GM18526 (cell line): Measurements from ENCODE around the gene CDKN2AIP.

Experiments used
- POLR2A ChIP-seq: IDR thresholded peaks from 3 replicates; pipeline ENCODE4 v1.6.1; 2011; ENCODE audit not compliant: insufficient read length; ENCODE audit errors: extremely low read depth

Gene CDKN2AIP

GRCh38 chr4:183458005-183458404 is 13.6 kb downstream of the CDKN2AIP start:
- TF ChIP-seq POLR2A: no peak

DNA sequence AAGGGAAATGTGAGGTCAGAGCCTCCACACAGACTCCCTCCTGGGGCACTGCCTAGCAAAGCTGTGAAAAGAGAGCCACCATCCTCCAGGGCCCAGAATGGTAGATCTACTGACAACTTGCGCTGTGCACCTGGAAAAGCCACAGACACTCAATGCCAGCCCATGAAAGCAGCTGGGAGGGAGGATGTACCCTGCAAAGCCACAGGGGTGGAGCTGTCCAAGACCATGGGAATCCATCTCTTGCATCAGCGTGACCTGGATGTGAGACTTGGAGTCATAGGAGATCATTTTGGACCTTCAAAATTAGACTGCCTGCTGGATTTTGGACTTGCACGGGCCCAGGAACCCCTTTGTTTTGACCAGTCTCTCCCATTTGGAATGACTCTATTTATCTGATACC is 22.8 kb downstream of the CDKN2AIP start:
- TF ChIP-seq POLR2A: no peak

- no peak for TF ChIP-seq POLR2A
Measured at GRCh38 chr4:183468210-183469095, 24.0 kb downstream of the CDKN2AIP start.

- no peak for TF ChIP-seq POLR2A
Measured at GRCh38 chr4:183469285-183469684, 24.8 kb downstream of the CDKN2AIP start.

DNA sequence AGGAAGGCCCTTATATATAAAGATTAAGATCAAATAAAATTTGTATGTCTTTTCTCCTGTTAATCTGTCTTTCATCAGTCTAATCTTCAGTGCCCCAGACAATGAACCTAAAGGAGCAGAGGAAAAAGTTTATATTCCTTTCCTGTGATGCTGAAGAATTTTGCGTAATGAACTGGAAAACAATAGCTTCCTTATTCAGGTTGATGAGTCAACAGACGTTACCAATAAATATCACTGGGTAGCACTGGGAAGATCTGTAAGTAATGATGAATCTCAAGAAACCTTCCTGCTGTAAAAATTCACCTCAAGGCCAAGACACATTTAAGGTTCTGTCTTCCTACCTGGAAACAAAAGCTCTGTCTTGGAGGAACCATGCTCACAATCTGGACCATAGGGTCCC is 25.5 kb downstream of the CDKN2AIP start:
- TF ChIP-seq POLR2A: no peak

DNA sequence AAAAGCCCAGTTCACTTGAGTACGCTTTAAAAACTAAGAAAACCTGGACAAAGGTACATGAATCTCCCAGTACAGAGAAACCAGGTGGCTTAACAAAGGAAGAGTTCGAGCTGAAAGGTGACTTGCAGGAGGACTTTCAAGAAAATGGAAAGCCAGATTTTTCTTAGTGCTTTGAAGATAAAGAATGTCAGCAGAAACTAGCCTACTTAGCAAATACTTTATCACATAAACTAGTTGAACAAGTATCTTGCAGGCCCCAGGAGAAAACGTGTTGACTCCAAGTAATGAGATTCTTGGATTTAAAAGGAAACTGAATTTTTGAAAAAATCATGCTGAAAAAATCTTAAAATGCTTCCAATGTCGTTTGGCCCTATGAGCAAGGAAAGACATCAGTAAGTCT is 26.4 kb downstream of the CDKN2AIP start:
- no peak for TF ChIP-seq POLR2A

GRCh38 chr4:183471946-183472708 is 27.7 kb downstream of the CDKN2AIP start:
- no peak for TF ChIP-seq POLR2A

DNA sequence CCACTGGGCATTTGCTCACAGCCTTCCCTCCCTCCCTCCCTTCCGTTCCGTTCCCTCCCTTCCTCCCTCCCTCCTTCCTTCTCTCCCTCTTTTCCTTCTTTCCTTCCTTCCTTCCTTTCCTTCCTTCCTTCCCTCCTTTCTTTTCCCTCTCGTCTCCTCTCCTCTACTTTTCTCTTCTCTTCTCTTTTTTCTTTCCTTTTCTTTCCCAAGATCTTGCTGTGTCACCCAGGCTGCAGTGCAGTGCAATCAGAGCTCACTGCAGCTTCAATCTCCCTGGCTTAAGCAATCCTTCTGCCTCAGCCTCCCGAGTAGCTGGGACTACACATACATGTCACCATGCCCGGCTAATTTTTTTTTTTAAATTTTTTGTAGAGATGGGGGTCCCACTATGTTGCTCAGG is 33.7 kb downstream of the CDKN2AIP start:
- TF ChIP-seq POLR2A: no peak

DNA sequence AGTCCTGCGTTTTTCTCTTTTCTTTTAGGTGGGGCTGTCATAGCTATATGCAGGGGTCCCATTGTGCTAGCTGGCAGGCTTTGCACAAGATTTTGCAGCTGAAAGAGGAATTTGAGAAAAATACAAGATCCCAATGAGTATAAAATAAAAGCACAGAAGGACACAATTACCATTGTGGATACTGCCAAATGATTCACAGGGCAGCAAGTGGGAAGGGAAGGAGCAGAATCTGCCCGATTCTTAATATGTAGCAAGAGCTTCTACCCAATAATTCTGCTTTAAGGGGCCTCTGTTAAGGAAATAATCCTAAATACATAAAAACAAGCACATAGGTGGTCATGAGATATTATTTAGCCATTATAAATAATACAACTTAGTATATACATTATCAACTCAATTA is 34.5 kb downstream of the CDKN2AIP start:
- no peak for TF ChIP-seq POLR2A

GRCh38 chr4:183483997-183484396 is 39.6 kb downstream of the CDKN2AIP start:
- TF ChIP-seq POLR2A: no peak

GRCh38 chr4:183485411-183486160 is 41.1 kb downstream of the CDKN2AIP start:
- no peak for TF ChIP-seq POLR2A

DNA sequence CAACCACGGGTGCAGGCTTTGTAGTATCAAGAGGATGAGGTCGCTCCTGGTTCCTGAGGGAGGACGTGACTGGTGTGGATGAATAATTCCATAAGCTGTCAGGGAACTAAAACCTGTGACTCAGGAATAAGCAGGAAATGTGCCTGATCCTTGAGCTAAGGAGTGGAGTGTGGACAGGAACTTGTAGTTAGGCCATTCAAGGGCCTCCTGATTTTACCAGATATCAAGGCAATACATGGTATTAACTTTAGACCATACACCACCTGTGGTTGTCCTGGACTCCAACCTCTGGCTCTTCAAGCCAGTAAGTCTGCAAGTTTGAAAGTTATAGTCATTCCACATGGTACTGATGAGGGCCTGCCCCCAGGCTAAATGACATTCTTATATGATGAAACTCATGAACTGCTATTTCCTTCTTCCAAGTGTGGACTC is 48.4 kb downstream of the CDKN2AIP start:
- TF ChIP-seq POLR2A: no peak

DNA sequence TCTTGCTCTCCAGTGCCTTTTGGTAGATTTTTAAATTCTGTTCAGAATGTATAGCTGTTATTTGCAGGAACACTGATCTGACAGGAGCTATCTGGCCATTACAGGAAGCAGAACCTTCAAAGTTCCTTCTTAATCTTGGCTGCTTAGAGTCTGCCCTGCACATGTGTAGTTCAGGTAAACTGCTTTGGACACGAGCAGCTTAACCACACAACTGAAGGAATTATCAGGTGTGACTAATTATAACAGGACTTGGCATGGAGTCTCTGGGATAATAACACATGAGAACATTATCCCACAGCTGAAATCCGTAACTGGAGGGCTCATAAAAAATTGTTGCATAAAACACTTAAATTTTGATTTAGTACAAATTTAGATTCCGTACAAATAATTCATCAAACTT is 48.8 kb downstream of the CDKN2AIP start:
- no peak for TF ChIP-seq POLR2A

DNA sequence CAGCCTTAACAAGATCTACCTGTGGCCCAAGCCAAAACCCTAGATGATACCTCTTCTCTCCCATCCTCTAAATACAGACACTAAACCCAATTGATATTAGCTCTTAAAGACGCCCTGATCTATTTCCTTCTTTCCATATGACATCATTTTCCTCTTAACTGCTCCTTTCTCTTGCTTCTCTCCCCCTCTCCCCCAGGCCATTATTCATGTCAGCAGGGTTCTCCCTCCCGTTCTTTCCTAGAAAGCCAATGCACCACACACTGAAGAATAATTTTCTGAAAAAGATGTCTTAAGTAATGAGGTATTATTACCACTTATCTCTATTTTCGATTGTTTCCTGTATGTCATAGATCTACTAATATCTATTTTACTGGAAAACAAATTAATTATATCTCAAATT is 50.7 kb downstream of the CDKN2AIP start:
- no peak for TF ChIP-seq POLR2A
